K562 (cell line): ENCODE measurements around the gene STOML3. TPM values are rescaled to one million over a fixed set of nuclear protein-coding genes. Genes with fewer than 3 reads are reported as not detected.

Experiments used
- CLOCK ChIP-seq: fragments of 250-450 bp; sonication (Bioruptor Pico); IDR thresholded peaks from 2 replicates; pipeline ENCODE4 v1.4.0; 2020; ENCODE audit warnings: mild to moderate bottlenecking, moderate library complexity, borderline replicate concordance
- CTCFL ChIP-seq: IDR thresholded peaks from 2 replicates; pipeline ENCODE4 v1.6.1; 2011; ENCODE audit warnings: borderline replicate concordance, low read depth, mild to moderate bottlenecking, moderate library complexity, low read length; ENCODE audit not compliant: insufficient read depth, poor library complexity, severe bottlenecking
- MXI1 ChIP-seq: IDR thresholded peaks from 2 replicates; pipeline ENCODE4 v1.6.1; 2011; ENCODE audit warnings: low read depth, mild to moderate bottlenecking, improper control_type of control experiment, low read length
- NCOA4 ChIP-seq: fragments of 450-650 bp; IDR thresholded peaks from 2 replicates; pipeline ENCODE4 v1.6.1; 2018; ENCODE audit warnings: mild to moderate bottlenecking; ENCODE audit not compliant: partially characterized antibody
- PKNOX1 ChIP-seq: fragments of 450-650 bp; IDR thresholded peaks from 2 replicates; pipeline ENCODE4 v1.6.1; 2016
- PRPF4 ChIP-seq: fragments of 200-400 bp; formaldehyde crosslinking; IDR thresholded peaks from one replicate; pipeline ENCODE4 v1.6.1; 2017; ENCODE audit warnings: low read length, low read depth, mild to moderate bottlenecking; ENCODE audit not compliant: insufficient read depth, poor library complexity, severe bottlenecking
- RBBP5 ChIP-seq: fragments of 200-600 bp; sonication (generic); IDR thresholded peaks from 2 replicates; pipeline ENCODE4 v1.6.1; 2012; ENCODE audit warnings: borderline replicate concordance, mild to moderate bottlenecking, low read length, control low read depth, inconsistent platforms; ENCODE audit not compliant: insufficient read depth, poor library complexity, severe bottlenecking
- SMARCE1 ChIP-seq: fragments of 450-650 bp; IDR thresholded peaks from 2 replicates; pipeline ENCODE4 v1.7.1; 2016; ENCODE audit warnings: mild to moderate bottlenecking
- TARDBP ChIP-seq: fragments of 450-650 bp; IDR thresholded peaks from 2 replicates; pipeline ENCODE4 v1.6.1; 2016
- U2AF2 ChIP-seq: fragments of 200-400 bp; formaldehyde crosslinking; optimal IDR thresholded peaks from 2 replicates; pipeline ENCODE3; 2017; ENCODE audit warnings: low read depth, mild to moderate bottlenecking, low read length
- ZBTB17 ChIP-seq: fragments of 450-650 bp; formaldehyde crosslinking; IDR thresholded peaks from 2 replicates; pipeline ENCODE4 v1.4.0; 2020; ENCODE audit warnings: mild to moderate bottlenecking
- ZBTB7A ChIP-seq: IDR thresholded peaks from 2 replicates; pipeline ENCODE4 v1.6.1; 2011; ENCODE audit warnings: low read depth, mild to moderate bottlenecking, low read length, moderate library complexity, borderline replicate concordance; ENCODE audit not compliant: control insufficient read depth
- polyA plus RNA-seq, 8 experiments: library from polyadenylated mRNA; depleted of rRNA in 4 of 8; stranded (reverse) in 5 of 8; unstranded in 3 of 8; fragments of >200 nt; fragmentation: Nextera tagmentation in 2 of 8; fragmentation: Illumina TruSeq in 1 of 8; extraction: Ambion mirVana in 2 of 8; extraction: Trizol in 1 of 8; gene quantifications; 2 replicates each; pipeline versions ENCODE4 v1.2.1 to v1.2.3, GENCODE V29; 2011 to 2014; ENCODE audit warnings: inconsistent platforms in 1 of 8, missing spikeins in 1 of 8
- total RNA-seq, 7 experiments: library from RNA; depleted of rRNA in 6 of 7; stranded (reverse); fragments of >200 nt in 6 of 7; fragmentation: Illumina TruSeq in 2 of 7; extraction: Trizol in 2 of 7; gene quantifications; 2 replicates each; pipeline versions ENCODE4 v1.2.1 to v1.2.3, GENCODE V29; 2011 to 2021; ENCODE audit warnings: low replicate concordance in 1 of 7

Gene STOML3
- total and polyA plus RNA-seq, 9 of the 15 experiments (the other 6 are each of a cell fraction or from before 2014, with no cell fraction given), result 0.04 TPM; not detected in 8

- TF ChIP-seq PKNOX1, result no peak
- TF ChIP-seq MXI1, result no peak
- TF ChIP-seq CTCFL, result no peak
- TF ChIP-seq NCOA4, result no peak
- TF ChIP-seq PRPF4, result no peak
- TF ChIP-seq ZBTB7A, result no peak
- no peak for TF ChIP-seq TARDBP
- no peak for TF ChIP-seq U2AF2
- TF ChIP-seq SMARCE1, result no peak
- TF ChIP-seq RBBP5, result no peak
- TF ChIP-seq ZBTB17, result no peak
- TF ChIP-seq CLOCK (CRISPR knock-in tag), result no peak
- TF ChIP-seq, all 486 proteins: peak for 0
These were observed 30.5 kb downstream of the STOML3 start (continued) for GRCh38 chr13:38960175-38960574.
